Glutamatergic neuron (in vitro differentiated cells): ENCODE results near the gene MLNR. TPM values are rescaled to one million over a fixed set of nuclear protein-coding genes. Genes with fewer than 3 reads are reported as not detected.

ENCODE experiments used
- DNase-seq: peaks from one replicate; pipeline ENCODE4 v3.0.0; 2022
- H3K27ac Mint-ChIP-seq: one replicate; pipeline ENCODE4 v1.8.0; 2020; ENCODE audit warnings: mild to moderate bottlenecking, mixed read lengths, inconsistent platforms; ENCODE audit not compliant: unreplicated experiment
- H3K27me3 Mint-ChIP-seq: one replicate; pipeline ENCODE4 v1.8.0; 2020; ENCODE audit warnings: mild to moderate bottlenecking, moderate library complexity, mixed read lengths, inconsistent platforms; ENCODE audit not compliant: unreplicated experiment
- H3K36me3 Mint-ChIP-seq: one replicate; pipeline ENCODE4 v1.8.0; 2020; ENCODE audit warnings: mild to moderate bottlenecking, mixed read lengths, inconsistent platforms; ENCODE audit not compliant: unreplicated experiment
- H3K4me1 Mint-ChIP-seq: one replicate; pipeline ENCODE4 v1.8.0; 2020; ENCODE audit warnings: mild to moderate bottlenecking, low read depth, mixed read lengths, inconsistent platforms; ENCODE audit not compliant: unreplicated experiment
- H3K4me3 Mint-ChIP-seq: one replicate; pipeline ENCODE4 v1.8.0; 2020; ENCODE audit warnings: mild to moderate bottlenecking, mixed read lengths, inconsistent platforms; ENCODE audit not compliant: unreplicated experiment
- H3K9me3 Mint-ChIP-seq: one replicate; pipeline ENCODE4 v1.8.0; 2020; ENCODE audit warnings: mild to moderate bottlenecking, moderate library complexity, mixed read lengths, inconsistent platforms; ENCODE audit not compliant: unreplicated experiment
- CTCF ChIP-seq: fragments of 200-600 bp; sonication (generic); IDR thresholded peaks from one replicate; pipeline ENCODE4 v1.5.0; 2021; ENCODE audit not compliant: partially characterized antibody, unreplicated experiment
- total RNA-seq: library from RNA; stranded (reverse); fragmentation: NEBNext Ultra II Directional; extraction: Animal tissue kit (Norgen Biotek cat#: 25700); gene quantifications from one replicate; pipeline ENCODE4 v1.2.1, GENCODE V29; 2021; ENCODE audit not compliant: unreplicated experiment

The MLNR gene
- total RNA-seq, 1 donor from 2014 or later, result not detected

- H3K27me3 Mint-ChIP-seq, result peaks cover 12% of the 10 kb centered on the region
- no peak for DNase-seq
- no peaks in the 10 kb centered on the region for H3K4me1 Mint-ChIP-seq
- H3K4me3 Mint-ChIP-seq, result no peak overlapping the region
- peaks cover 5% of the 10 kb centered on the region for H3K36me3 Mint-ChIP-seq
- no peak for TF ChIP-seq CTCF
- peaks cover 4% of the 10 kb centered on the region for H3K9me3 Mint-ChIP-seq
- no peak overlapping the region for H3K27ac Mint-ChIP-seq
Measured at GRCh38 chr13:49225223-49226042, 5.3 kb downstream of the MLNR start.

DNA sequence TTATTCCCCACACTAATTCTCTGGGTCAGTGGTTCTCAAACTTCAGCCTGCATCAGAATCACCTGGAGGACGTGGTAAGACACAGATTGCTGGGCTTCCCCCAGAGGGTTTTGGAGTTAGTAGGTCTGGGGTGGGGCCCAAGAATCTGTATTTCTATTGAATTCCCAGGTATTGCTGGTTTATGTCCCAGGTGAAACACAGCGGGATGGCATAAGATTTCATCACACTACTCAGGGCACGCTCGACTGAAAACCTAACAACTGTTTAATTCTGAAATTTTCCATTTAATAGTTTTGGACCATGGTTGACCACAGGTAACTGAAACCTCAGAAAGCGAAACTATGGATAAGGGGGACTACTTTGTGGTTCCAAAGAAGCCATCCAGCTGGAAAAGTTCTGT, 6.5 kb downstream of the MLNR start:
- peaks cover 9% of the 10 kb centered on the region for H3K27me3 Mint-ChIP-seq
- no peak overlapping the region for H3K4me3 Mint-ChIP-seq
- peaks cover 5% of the 10 kb centered on the region for H3K36me3 Mint-ChIP-seq
- H3K27ac Mint-ChIP-seq, result no peak overlapping the region
- H3K9me3 Mint-ChIP-seq, result peaks cover 4% of the 10 kb centered on the region
- DNase-seq, result no peak
- no peaks in the 10 kb centered on the region for H3K4me1 Mint-ChIP-seq
- TF ChIP-seq CTCF, result no peak

DNA sequence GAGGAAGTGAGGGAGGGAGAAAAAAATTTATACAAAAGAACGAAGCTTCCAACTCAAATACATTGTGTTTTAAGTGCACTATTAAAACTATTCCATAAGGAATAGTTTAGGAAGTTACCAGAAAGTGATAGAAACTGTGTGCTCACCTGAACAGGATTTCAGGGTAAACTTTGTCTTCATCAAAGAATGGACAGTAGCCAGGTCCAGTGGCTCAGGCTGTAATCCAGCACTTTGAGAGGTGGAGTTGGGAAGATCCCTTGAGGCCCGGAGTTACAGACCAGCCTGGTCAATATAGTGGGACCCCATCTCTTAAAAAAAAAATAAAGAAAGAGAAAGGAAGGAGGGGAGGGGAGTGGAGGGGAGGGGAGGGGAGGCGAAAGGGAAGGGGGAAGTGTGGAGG, 14.6 kb downstream of the MLNR start:
- no peak overlapping the region for H3K27ac Mint-ChIP-seq
- no peaks in the 10 kb centered on the region for H3K4me1 Mint-ChIP-seq
- TF ChIP-seq CTCF, result no peak
- no peaks in the 10 kb centered on the region for H3K36me3 Mint-ChIP-seq
- no peak overlapping the region for H3K4me3 Mint-ChIP-seq
- DNase-seq, result no peak
- no peaks in the 10 kb centered on the region for H3K27me3 Mint-ChIP-seq
- no peaks in the 10 kb centered on the region for H3K9me3 Mint-ChIP-seq

- Mint-ChIP-seq H3K36me3 (no peaks in the 10 kb centered on the region), H3K4me3 (no peak overlapping the region), H3K9me3 (no peaks in the 10 kb centered on the region), H3K27ac (no peak overlapping the region), H3K4me1 (no peaks in the 10 kb centered on the region), H3K27me3 (peaks cover 2% of the 10 kb centered on the region)
- TF ChIP-seq CTCF, result no peak
- no peak for DNase-seq
Measured at GRCh38 chr13:49235856-49236431, 15.8 kb downstream of the MLNR start.

DNA sequence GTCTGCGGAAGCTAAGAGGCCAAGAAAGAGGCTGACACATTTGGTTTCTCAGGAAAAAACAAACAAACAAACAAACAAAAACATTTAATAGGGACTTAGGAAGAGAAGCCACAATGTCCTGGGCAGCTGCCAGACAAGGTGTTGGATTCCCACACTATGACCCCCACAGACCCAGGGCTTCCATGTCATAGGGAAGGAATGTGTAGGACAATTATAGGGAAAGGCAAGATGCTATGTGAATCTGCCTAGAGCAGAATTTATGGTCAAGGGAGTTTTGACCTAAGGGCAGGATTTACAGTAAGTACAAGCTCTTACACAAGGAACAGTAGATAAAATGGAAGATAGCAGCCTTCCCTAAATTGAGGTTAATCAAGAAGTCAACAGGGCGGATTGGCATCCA, 18.5 kb downstream of the MLNR start:
- TF ChIP-seq CTCF, result no peak
- Mint-ChIP-seq H3K27me3 (peaks cover 2% of the 10 kb centered on the region), H3K27ac (no peak overlapping the region), H3K4me1 (no peaks in the 10 kb centered on the region), H3K36me3 (no peaks in the 10 kb centered on the region), H3K9me3 (no peaks in the 10 kb centered on the region), H3K4me3 (no peak overlapping the region)
- no peak for DNase-seq
